Measurements from ENCODE around the gene CS. TPM values are rescaled to one million over a fixed set of nuclear protein-coding genes. Genes with fewer than 3 reads are reported as not detected.

The CS gene
- total RNA-seq, 1 experiment from 2014 or later = 250 TPM

GRCh38 chr12:56282030-56282429 is 18.1 kb downstream of the CS start:
- Histone ChIP-seq H3K4ac (ENCODE audit: low read depth, low read length) (no peak overlapping the region), H2BK15ac (ENCODE audit: low read depth, low read length) (no peak overlapping the region), H3K56ac (ENCODE audit: insufficient read length, low read depth, low read length) (no peak overlapping the region), H4K8ac (replicated peaks; ENCODE audit: insufficient read length, low read depth, low read length) (no peak overlapping the region), H2BK12ac (ENCODE audit: insufficient read length, low read depth, low read length) (no peak overlapping the region), H3K23ac (ENCODE audit: insufficient read length, low read depth, low read length) (no peak overlapping the region), H3K9ac (ENCODE audit: extremely low read depth, insufficient read length, low read length) (no peak overlapping the region), H3K23me2 (ENCODE audit: insufficient read length, low read depth, low read length, poor library complexity, severe bottlenecking) (no peaks in the 10 kb centered on the region), H2BK5ac (ENCODE audit: insufficient read length, low read length) (no peak overlapping the region), H3K4me2 (ENCODE audit: insufficient read depth, insufficient read length, low read length) (no peak overlapping the region), H2BK120ac (ENCODE audit: low read depth, low read length, poor library complexity, severe bottlenecking) (no peak overlapping the region), H3K18ac (ENCODE audit: insufficient read length, low read depth, low read length) (no peak overlapping the region), H4K5ac (ENCODE audit: insufficient read length, low read depth, low read length) (no peak overlapping the region), H3K9me3 (ENCODE audit: control insufficient read depth, low read depth, low read length) (no peaks in the 10 kb centered on the region), H2AFZ (ENCODE audit: low read length) (no peak overlapping the region), H3T11ph (ENCODE audit: low read length) (no peak overlapping the region), H4K20me1 (ENCODE audit: control insufficient read depth, insufficient read depth, insufficient read length) (no peaks in the 10 kb centered on the region), H3K4me1 (ENCODE audit: insufficient read depth, low read length) (0 out of 2 replicates have a peak, but pooled peaks cover 2% of the 10 kb centered on the region), H2AK5ac (ENCODE audit: insufficient read length, low read length) (no peak overlapping the region), H3K27ac (ENCODE audit: insufficient read length, low read depth, low read length) (no peak overlapping the region), H3K27me3 (ENCODE audit: insufficient read depth, low read length) (no peaks in the 10 kb centered on the region), H3K14ac (ENCODE audit: insufficient read depth, low read length) (no peak overlapping the region), H3K79me1 (ENCODE audit: insufficient read depth, low read depth, low read length, poor library complexity, severe bottlenecking) (peaks cover 3% of the 10 kb centered on the region), H3K79me2 (ENCODE audit: insufficient read depth, low read length) (no peaks in the 10 kb centered on the region), H2BK20ac (ENCODE audit: low read depth, low read length, poor library complexity, severe bottlenecking) (no peak overlapping the region), H4K91ac (ENCODE audit: insufficient read length, low read depth, low read length) (no peak overlapping the region)
- H3K9me3 Mint-ChIP-seq = no peaks in the 10 kb centered on the region
- peaks cover 28 to 82% (median 50%) of the 10 kb centered on the region in 3 experiments for H3K36me3 Mint-ChIP-seq (ENCODE audit: insufficient read depth in 1 of 3, low read depth in 3 of 3)
- no peaks in the 10 kb centered on the region for H3K27me3 Mint-ChIP-seq (ENCODE audit: low read depth)
- H3K27ac Mint-ChIP-seq = no peak overlapping the region
- H3K4me1 Mint-ChIP-seq = peaks cover 0 to 6% of the 10 kb centered on the region in 2 experiments; a peak in 2 of 4 replicates
- no CpG with 5 or more reads among the region's 6 CpGs for WGBS (ENCODE audit: extremely low coverage, insufficient read length, low lambda C conversion rate)
- no peak for DNase-seq
- TF ChIP-seq, protein P1, sequence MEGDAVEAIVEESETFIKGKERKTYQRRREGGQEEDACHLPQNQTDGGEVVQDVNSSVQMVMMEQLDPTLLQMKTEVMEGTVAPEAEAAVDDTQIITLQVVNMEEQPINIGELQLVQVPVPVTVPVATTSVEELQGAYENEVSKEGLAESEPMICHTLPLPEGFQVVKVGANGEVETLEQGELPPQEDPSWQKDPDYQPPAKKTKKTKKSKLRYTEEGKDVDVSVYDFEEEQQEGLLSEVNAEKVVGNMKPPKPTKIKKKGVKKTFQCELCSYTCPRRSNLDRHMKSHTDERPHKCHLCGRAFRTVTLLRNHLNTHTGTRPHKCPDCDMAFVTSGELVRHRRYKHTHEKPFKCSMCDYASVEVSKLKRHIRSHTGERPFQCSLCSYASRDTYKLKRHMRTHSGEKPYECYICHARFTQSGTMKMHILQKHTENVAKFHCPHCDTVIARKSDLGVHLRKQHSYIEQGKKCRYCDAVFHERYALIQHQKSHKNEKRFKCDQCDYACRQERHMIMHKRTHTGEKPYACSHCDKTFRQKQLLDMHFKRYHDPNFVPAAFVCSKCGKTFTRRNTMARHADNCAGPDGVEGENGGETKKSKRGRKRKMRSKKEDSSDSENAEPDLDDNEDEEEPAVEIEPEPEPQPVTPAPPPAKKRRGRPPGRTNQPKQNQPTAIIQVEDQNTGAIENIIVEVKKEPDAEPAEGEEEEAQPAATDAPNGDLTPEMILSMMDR (conservative IDR thresholded peaks at IDR 0.05) = no peak
- H3K4me3 Mint-ChIP-seq = no peak overlapping the region

Data from H9 (cell line).